DMS153 treated with DMSO at 0.1 percent for 48 hours (cell line): Measurements from ENCODE around the gene MDC1.

ENCODE experiments used
- DNase-seq: peaks from one replicate; lab custom pipeline; 2025; ENCODE audit not compliant: unreplicated experiment; lab: John Stamatoyannopoulos, UW

Gene MDC1

DNA sequence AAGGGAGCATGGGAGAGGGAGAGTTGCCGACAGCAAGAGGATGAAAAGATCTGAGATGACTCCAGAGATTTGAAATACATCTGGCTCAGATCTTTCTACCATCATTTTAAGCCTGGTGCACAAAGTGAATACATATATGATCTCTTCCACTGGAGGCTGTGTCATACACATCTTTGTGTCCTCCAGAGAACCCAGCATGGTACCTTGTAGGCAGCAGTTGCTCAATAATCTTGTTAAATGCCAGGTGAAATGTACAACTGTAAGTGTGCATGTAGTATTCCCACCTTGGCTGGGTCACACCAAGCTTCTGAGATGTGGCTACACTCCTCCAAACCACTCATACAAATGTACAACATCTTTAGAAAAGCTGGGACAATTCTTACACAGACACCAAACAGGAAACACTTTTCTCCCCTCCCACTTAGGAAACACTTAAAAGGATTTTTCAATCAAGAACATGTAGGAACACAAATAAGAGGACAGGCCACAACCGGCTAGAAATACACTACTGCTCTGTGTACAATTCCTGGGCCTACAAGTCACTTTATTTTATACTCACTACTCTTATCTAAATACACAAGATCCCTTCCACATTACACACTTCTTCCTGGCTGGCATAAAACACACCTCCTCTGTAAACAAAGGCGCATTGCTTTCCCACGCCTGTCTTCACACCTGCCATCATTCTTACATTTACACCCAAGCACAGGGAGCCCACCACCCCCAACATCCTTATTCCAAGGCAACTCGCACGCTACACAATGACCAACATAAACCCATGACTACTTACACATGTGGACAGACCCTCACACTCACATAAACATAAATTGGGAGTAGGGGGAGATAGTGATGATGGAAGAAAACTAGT is 31.1 kb upstream of the MDC1 start:
- no peak for DNase-seq

DNA sequence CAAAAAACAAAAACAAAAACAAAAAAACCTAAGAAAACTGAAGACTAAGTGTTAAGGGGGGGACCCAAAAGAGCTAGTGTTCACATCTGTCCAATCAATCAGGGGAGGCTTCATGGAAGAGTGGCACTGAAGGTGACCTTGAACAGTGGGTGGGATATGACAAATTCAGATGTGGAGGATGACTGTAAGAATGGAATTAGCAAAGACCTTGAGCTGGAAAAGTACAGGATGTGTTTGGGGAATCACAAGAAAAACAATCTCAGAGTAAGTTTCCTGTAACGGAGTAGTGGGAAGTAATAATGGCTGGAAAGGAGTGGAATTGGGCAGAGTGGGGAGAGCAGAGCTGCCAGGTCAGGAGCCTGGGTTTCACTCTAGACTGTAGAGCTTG is 30.2 kb upstream of the MDC1 start:
- DNase-seq = no peak

DNA sequence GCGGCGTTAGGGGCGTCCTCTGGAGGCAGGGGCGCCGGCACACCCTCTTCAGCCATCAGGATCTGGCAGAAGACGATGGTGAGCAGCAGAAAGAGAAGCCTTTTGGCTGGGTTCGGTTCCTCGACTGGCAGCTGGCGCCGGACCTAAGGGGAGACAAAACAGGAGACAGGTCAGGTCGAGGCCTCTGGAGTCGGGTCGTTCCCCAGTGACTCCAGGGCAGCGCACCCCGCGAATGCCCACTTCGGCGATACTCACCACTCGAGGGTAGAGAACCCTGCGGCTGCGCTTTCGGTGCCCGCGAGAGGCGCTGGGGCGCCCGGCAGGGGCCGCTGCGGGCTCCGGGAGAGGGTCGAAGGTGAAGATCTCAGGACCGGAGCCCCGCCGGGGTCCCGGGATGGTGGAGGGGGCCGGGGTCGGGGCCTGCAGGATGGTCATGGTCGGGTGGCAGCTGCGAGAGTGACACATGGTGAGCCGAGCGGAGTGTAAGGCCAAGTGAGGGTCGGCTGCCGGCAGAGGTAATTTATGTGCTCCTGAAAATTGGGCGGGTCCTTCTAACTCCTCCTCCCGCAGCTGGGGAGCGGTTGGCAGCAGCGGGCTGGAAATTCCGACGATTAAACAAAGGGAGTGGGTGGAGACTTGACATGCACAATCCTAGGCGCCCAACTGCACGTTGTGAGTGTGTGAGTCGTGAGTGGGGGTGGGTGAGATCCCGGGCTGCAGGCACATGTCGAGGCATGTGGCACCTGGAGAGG is 27.1 kb upstream of the MDC1 start, which contains the start of gene IER3:
Gene IER3 (minus strand): TSS at position 494 of the 752 bp plus-strand sequence. CDS start 29 bp downstream, at position 465.
- DNase-seq = peak; percentile 37

DNA sequence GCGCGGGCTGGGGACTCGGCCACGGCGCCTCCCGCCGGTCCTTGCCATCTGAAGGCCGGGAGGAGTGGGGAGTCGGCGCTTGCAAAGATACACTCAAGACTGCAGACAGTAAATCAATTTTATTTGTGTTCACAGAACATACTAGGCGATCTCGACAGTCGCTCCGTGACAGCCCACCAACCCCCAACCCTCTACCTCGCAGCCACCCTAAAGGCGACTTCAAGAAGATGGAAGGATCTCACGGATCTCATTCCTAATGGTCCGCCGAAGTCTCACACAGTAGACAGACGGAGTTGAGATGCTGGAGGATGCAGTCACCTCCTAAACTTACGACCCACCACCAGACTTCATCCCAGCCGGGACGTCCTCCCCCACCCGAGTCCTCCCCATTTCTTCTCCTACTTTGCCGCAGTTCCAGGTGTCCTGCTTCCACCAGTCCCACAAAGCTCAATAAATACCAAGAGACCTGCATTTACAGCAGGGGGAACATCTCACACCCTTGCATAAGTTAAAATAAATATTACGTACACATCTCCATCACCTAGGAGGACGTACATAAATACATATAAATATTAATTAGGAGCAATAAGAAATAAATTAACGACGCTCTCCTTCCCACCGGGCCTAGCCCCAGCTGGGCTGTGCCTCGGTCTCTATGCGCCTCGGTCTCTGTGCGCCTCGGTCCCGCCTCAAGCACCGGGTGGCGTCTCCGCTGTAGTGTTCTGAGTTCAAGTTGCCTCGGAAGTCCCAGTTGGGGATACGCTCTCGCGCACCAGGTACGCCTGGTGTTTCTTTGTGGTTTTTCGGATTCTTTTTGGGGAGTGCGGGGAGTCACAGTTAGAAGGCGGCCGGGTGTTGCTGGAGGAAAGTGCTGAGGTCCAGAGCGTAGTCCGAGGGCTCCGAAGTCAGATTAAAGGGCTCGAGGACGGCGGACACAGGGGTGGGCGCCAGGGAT is 26.3 kb upstream of the MDC1 start:
- DNase-seq = no peak

DNA sequence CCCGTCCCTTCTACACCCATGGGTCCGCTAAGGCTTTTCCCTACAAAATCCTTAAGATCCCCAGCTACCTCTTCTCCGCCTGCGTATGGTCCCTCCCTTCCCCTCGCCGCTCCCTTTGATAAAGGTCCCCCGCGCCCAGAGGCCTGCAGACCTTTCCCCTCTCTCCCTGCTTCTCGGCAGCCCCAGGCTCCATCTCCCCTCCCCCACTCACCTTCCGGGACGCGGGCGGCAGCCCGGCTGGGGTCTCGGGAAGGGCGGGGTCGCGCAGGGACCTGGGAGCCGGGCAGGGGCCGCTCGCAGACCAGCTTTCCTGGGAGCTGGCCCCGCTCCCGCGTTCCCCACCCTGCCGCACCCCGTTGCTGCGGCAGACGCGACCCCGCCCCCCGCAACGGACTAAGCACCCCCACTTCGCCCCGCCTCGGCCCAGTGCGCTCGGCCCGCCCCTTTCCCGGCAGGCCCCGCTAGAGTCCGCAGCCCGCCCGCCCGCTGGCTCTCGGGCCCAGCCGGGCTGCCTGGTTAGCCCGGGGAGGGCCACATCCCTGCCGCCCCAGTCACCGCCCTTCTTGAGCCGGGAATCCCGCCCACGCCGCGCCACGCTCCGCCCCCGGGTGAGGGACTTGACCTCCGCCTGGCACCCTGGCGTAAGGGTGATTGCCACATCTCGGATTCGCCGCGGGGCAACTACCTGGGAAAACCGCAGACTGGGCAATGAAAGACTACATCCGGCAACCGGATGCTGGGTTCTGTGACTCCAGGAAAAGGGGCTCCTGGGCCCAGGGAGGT is 25.4 kb upstream of the MDC1 start, which contains the start of gene FLOT1:
Gene FLOT1 (minus strand): TSS at position 372 of the 783 bp plus-strand sequence. CDS start 498 bp downstream, outside the sequence.
- DNase-seq = peak; percentile 87

DNA sequence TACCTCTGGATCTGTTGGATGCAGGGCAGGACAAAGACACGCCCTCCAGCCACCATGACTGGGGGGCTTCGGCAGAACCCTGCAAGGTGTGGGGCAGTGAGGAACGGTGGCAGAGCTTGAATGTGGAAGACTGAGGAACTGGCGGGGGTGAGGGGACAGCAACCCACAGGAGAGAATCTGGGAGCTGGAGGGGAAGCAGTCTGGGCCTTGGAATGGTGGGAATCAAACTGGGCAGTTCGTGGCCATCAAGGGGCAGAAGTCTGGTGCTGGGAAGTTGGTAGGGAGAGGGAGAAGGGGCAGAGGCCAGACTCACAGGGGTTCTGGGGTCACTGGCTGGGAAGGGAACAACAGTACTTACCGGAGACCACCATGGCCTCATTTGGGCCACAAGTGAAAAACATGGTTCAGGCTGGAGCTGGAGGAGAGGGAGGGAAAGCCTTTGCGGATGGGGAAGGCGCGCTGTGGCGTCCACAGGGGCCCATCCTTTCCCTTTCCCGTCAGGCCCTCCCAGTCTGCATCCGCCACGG is 24.8 kb upstream of the MDC1 start:
- DNase-seq = no peak

DNA sequence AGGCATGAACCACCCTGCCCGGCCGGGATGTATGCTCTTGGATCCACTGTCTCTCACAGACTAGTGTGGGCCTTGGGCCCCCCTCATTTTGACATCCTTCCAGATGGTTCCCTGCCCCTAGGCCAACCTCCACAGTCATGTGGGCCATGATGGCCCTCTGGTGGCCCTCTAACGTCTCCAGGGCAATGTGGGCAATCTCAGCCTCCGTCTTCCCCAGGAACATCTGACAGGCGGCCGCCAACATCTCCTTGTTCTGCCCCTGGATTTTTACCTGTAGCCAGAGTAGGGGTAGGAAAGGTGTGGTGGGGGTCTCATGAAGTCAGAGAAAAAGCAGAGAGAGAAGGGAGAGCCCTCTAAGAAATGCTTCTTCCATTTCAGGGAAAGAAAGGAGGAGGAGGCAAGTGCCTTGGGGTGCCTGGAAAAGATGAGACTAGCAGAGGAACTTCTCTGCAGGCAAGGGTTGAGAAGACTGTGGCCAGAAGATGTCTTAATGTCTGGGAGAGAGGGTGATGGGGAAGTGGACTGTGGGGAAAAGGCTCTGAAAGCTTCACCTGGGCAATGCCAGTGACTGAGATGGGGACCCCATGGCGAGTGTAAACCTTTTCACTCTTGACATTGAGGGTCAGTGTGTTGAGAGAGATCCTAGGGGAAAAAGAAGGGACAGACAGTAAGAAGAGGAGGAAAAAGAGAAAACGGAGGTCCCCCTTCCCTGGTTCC is 24.1 kb upstream of the MDC1 start:
- DNase-seq = no peak

DNA sequence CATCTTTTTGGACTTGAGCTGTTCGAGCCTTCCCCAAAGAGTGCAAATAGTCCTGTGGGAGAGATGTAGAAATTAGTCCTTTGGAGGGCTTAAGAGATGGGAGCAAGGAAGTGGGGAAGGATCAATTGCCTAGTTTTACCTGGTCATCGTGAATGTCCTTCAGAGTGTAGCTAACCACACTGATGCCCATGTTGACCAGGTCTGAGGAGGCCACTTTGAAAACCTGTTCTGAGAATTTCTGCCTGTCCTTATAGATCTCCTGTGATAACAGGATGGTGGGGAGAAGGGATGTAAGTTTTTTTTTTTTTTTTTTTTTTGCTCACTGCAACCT is 23.4 kb upstream of the MDC1 start:
- no peak for DNase-seq

DNA sequence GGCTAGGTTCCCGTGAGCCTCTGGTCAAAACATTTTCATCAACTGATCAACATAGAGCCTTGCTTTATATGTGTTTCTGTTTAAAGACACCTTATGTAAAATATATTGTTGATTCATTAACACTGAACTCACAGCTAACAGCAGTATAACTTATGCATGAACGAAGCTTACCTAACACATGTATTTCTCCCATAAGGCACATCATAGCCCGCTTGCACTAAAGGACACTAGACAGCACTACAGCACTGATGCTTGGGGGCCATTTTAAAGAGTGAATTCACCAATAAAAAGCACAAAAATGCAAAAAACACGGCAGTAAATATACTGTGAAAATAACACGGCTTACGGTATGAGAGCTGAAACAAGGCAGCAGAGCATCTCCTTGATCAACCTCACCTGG is 21.5 kb upstream of the MDC1 start:
- DNase-seq = no peak

DNA sequence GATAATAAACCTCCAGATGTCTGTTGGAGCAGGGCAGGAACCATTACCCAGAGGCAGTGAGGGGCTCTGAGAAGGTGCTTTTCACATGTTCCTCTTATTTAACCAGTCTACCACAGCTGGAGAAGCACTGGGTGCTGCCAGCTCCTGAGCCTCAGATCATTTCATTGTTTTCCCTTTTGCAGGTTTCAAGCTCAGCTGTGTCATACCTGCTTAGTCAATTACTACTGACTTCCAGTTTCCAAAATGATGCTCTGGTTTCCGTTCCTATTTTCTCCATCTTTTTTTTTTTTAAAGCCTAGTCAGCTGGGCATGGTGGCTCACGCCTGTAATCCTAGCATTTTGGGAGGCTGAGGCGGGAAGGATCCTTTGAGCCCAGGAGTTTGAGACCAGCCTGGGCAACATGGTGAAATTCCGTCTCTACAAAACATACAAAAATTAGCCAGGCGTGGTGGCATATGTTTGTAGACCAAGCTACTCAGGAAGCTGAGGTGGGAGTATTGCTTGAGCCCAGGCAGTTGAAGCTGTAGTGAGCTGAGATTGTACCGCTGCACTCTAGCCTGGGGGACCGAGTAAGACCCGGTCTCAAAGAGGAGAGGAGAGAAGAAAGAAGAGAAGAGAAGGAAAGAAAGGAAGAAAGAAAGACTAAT is 18.7 kb upstream of the MDC1 start:
- no peak for DNase-seq

DNA sequence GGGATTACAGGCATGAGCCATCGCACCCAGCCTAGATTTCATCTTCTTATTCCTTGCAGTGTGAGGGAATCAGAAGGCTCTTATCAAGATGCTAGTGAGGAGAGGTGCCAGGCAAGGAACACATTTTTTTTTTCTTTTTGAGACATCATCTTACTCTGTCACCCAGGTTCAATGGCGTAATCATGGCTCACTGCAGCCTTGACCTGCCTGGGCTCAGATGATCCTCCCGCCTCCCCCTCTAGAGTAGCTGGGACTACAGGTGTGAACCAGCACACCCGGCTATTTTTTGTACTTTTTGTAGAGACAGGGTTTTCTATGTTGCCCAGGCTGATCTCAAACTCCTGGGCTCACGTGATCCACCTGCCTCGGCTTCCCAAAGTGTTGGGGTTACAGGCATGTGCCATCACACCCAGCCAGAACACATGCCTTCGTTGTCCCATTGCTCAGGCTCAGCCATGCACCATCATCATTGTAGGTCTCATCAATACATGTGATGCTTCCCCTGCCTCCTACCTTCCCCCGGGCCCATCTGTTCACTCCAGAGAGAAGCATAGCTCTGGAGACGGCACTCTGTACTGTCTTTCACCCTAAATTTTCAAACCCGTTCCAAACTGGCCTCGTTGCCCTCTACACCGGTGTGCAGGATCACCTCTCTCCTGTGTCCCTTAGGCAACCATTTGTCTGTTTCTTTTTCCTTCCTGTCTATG is 15.3 kb upstream of the MDC1 start:
- no peak for DNase-seq

DNA sequence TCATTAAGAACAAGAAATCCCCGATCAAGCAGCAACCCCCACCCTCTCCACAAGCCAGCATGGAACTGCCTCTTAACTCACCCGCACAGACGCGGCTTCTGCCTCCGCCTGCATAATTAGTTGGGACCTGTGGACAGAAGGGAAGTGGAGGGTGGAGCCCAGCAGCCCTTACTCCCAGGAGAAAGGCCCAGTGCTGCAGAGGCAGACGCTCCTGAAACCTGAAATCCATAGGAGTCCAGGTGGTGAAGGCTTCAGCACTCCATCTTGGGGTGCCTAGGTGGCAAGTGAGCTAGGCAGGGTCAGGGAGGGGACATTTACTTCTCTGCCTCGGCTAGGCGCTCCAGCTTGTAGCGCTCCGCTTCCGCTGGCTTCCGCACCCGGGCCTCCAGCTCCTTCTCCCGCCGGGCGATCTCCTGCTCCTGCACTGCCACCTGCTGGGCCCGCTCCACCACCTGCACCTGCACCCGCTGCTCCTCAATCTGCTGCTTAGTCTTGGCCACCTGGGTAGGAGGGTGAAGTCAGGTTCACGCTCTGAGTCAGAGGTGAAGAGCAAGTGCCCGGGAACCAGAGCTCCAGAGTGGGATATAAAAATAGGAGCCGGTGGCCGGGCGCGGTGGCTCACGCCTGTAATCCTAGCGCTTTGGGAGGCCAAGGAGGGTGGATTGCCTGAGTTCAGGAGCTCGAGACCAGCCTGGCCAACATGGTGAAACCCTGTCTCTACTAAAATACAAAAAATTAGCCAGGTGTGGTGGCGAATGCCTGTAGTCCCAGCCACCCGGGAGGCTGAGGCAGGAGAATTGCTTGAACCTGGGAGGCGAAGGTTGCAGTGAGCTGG is 13.7 kb upstream of the MDC1 start:
- DNase-seq = peak; percentile 68

DNA sequence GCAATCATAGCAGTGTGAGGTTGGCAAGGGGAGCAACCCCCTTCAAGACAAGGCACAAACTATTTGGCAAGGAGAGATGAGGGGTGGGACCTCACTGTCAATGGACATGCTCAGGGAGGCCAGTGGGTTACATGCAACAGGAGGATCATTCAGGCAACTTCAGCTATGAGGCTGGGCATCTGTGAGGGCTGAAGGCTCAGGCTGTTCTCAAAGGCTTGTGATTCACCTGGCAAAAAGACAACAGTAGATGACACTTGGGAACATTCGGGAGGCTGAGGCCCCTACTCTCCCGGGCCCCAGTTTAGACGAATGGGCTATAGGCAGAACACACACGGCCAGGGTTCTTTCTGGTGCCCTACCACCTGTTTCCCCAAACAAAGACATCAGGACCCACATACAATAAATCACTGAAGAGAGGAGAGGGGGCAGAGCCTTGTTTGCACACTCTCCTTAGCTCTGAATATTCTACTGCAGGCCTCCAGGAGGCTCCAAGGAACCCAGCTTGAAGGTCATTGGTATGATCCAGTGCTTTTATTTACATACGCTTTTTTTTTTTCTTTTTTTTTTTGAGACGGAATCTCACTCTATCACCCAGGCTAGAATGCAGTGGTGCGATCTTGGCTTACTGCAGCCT is 11.0 kb upstream of the MDC1 start:
- DNase-seq = no peak

DNA sequence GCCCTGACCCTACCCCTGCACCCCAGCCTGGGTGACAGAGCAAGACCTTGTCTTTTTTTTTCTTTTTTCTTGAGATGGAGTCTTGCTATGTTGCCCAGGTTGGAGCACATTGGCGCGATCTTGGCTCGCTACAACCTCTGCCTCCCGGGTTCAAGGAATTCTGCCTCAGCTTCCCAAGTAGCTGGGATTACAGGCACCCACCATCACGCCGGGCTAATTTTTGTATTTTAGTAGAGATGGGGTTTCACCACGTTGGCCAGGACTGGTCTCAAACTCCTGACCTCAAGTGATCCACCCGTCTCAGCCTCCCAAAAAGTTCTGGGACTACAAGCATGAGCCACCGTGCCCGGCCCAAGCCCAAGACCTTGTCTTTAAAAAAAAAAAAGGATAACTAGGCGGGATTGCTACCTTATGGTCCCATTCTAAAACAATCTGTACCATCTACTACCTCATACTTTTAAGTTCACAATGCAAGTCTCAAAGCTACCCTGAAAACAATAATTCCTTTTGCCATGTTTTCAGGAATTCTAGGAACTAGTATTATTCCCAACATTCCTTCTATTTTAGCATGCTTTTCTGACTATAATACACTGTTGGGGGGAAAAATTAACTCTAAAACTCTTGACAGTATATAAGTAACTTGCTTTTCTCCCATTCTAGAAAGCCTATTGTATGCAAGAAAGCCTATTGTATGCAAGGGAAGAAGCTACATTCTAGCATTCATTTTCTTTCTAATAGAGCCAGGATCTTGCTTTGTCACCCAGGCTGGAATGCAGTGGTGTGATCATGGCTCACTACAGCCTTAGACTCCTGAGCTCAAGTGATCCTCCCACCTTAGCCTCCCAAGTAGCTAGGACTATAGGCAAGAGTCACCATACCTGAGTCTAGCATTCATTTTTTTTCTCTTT is 9.7 kb upstream of the MDC1 start:
- DNase-seq = no peak

DNA sequence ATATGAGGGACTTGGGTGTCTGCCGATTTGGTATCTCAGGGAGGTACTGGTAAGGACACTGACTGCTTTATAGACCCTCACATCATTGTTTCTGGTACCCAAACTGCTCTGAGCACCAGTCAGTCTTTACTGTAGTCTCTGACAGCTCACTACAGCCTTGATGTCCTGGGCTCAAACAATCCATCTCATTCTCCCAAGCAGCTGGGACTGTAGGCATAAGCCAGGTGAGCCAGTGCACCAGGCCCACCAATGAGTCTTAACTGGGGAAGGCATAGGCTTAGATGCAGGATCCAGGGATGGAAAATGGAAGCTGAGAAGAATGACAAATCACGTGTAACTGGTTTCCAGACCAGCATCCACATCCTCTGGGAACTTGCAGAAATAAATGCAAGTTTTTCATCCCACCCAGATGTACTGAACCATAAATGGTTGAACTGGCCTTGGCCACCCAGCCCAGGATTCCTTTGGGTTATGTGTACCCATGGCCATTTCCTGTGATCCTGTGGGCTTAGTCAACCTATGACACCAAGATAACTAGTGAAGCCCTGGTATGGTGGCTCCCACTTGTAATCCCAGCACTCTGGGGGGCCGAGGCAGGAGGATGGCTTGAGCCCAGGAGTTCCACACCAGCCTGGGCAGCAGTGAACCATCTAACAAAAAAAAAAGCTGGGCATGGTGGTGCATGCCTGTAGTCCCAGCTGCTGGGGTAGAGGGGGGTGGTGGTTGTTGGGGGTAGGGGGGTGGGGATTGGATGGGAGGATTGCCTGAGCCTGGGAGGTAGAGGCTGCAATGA is 8.8 kb upstream of the MDC1 start:
- no peak for DNase-seq
